Ishikawa (cell line): Measurements from ENCODE around the gene CA14.
A peak's percentile ranks its signal among the peaks of the same experiment; 100 is the strongest.

Experiments
- CEBPB ChIP-seq: IDR thresholded peaks from 2 replicates; pipeline ENCODE4 v1.6.1; 2012
- CREB1 ChIP-seq: IDR thresholded peaks from 2 replicates; pipeline ENCODE4 v1.6.1; 2012; ENCODE audit warnings: low read depth
- EP300 ChIP-seq: IDR thresholded peaks from 2 replicates; pipeline ENCODE4 v1.6.1; 2012; ENCODE audit warnings: borderline replicate concordance
- FOXM1 ChIP-seq: IDR thresholded peaks from 2 replicates; pipeline ENCODE4 v1.6.1; 2012; ENCODE audit warnings: low read depth, borderline replicate concordance
- MAX ChIP-seq: IDR thresholded peaks from 2 replicates; pipeline ENCODE4 v1.6.1; 2012
- NFIC ChIP-seq: IDR thresholded peaks from 2 replicates; pipeline ENCODE4 v1.6.1; 2012
- RAD21 ChIP-seq: IDR thresholded peaks from 2 replicates; pipeline ENCODE4 v1.6.1; 2012; ENCODE audit warnings: low read depth
- REST ChIP-seq: IDR thresholded peaks from 2 replicates; pipeline ENCODE4 v1.6.1; 2012; ENCODE audit warnings: low read depth, mild to moderate bottlenecking
- TAF1 ChIP-seq: IDR thresholded peaks from 2 replicates; pipeline ENCODE4 v1.6.1; 2012; ENCODE audit warnings: low read depth, mild to moderate bottlenecking
- TCF12 ChIP-seq: IDR thresholded peaks from 2 replicates; pipeline ENCODE4 v1.6.1; 2012; ENCODE audit warnings: low read depth
- TEAD4 ChIP-seq: IDR thresholded peaks from 2 replicates; pipeline ENCODE4 v1.6.1; 2012
- YY1 ChIP-seq: IDR thresholded peaks from 2 replicates; pipeline ENCODE4 v1.6.1; 2012; ENCODE audit warnings: low read depth
- ZBTB7A ChIP-seq: IDR thresholded peaks from 2 replicates; pipeline ENCODE4 v1.6.1; 2012; ENCODE audit warnings: low read depth

GRCh38 chr1:150235294-150235851 is 22.2 kb upstream of the CA14 start:
- TF ChIP-seq TAF1 (no peak), EP300 (no peak), REST (no peak), TEAD4 (no peak), NFIC (no peak), CEBPB (no peak), FOXM1 (no peak), MAX (no peak), CREB1 (no peak), YY1 (no peak), RAD21 (no peak), TCF12 (no peak), ZBTB7A (peak; percentile 97)
